GM12801 (cell line): ENCODE results near the gene EIF2B2.

Experiments used
- CTCF ChIP-seq: IDR thresholded peaks from one replicate; pipeline ENCODE4 v1.5.1; 2011; ENCODE audit warnings: control low read depth; ENCODE audit not compliant: insufficient read length; ENCODE audit errors: extremely low read depth

The EIF2B2 gene

GRCh38 chr14:75040507-75040906 is 37.8 kb downstream of the EIF2B2 start:
- no peak for TF ChIP-seq CTCF

GRCh38 chr14:75040959-75041358 is 38.2 kb downstream of the EIF2B2 start:
- no peak for TF ChIP-seq CTCF

- no peak for TF ChIP-seq CTCF
Observed at GRCh38 chr14:75041613-75042012, 38.9 kb downstream of the EIF2B2 start.

- no peak for TF ChIP-seq CTCF
Observed at GRCh38 chr14:75042035-75042434, 39.3 kb downstream of the EIF2B2 start.

GRCh38 chr14:75044322-75044721 is 41.6 kb downstream of the EIF2B2 start:
- TF ChIP-seq CTCF, result no peak

- no peak for TF ChIP-seq CTCF
Observed at GRCh38 chr14:75044752-75045151, 42.0 kb downstream of the EIF2B2 start.

- TF ChIP-seq CTCF, result no peak
Observed at GRCh38 chr14:75046275-75046674, 43.6 kb downstream of the EIF2B2 start.

GRCh38 chr14:75046899-75047298 is 44.2 kb downstream of the EIF2B2 start:
- TF ChIP-seq CTCF, result no peak
